GM23338 (cell line): Measurements from ENCODE around the gene EN2. TPM values are rescaled to one million over a fixed set of nuclear protein-coding genes. Genes with fewer than 3 reads are reported as not detected.
A peak's percentile ranks its signal among the peaks of the same experiment; 100 is the strongest.

Experiments used
- ATAC-seq: fragments of 200-7000 bp; cut with Tn5 transposase; 3 replicates; pipeline ENCODE4 v1.9.1; 2020
- DNase-seq: peaks from one replicate; pipeline ENCODE4 v3.0.0-alpha.2; 2015; ENCODE audit warnings: low spot score
- H2AFZ ChIP-seq: fragments of 200-600 bp; sonication (generic); 2 replicates; pipeline ENCODE4 v1.8.0; 2016; ENCODE audit warnings: antibody characterized with exemption, mild to moderate bottlenecking, moderate library complexity
- H3F3A ChIP-seq: fragments of 200-600 bp; sonication (generic); replicated peaks from 2 replicates; pipeline ENCODE4 v1.8.0; 2017; ENCODE audit warnings: antibody characterized with exemption, mixed run types, low read depth
- H3K27ac ChIP-seq: fragments of 200-600 bp; sonication (generic); 2 replicates; pipeline ENCODE4 v1.6.1; 2016; ENCODE audit warnings: low read depth
- H3K27me3 ChIP-seq: fragments of 200-600 bp; sonication (generic); 2 replicates; pipeline ENCODE4 v1.8.0; 2016; ENCODE audit warnings: mild to moderate bottlenecking, mixed run types, moderate library complexity; ENCODE audit not compliant: insufficient read depth
- H3K36me3 ChIP-seq: fragments of 200-600 bp; sonication (generic); 2 replicates; pipeline ENCODE4 v1.8.0; 2016; ENCODE audit warnings: mild to moderate bottlenecking; ENCODE audit not compliant: insufficient read depth
- H3K4me1 ChIP-seq: fragments of 200-600 bp; sonication (generic); 2 replicates; pipeline ENCODE4 v1.8.0; 2016; ENCODE audit warnings: mild to moderate bottlenecking, moderate library complexity; ENCODE audit not compliant: insufficient read depth
- H3K4me2 ChIP-seq: fragments of 200-600 bp; sonication (generic); 2 replicates; pipeline ENCODE4 v1.7.1; 2017; ENCODE audit warnings: mixed run types
- H3K4me3 ChIP-seq: fragments of 200-600 bp; sonication (generic); 2 replicates; pipeline ENCODE4 v1.6.1; 2016; ENCODE audit warnings: mixed run types
- H3K79me2 ChIP-seq: fragments of 200-600 bp; sonication (generic); replicated peaks from 2 replicates; pipeline ENCODE4 v1.8.0; 2017; ENCODE audit warnings: mild to moderate bottlenecking; ENCODE audit not compliant: insufficient read depth
- H3K9me2 ChIP-seq: fragments of 200-600 bp; sonication (generic); 2 replicates; pipeline ENCODE4 v1.8.0; 2017; ENCODE audit not compliant: insufficient read depth
- H4K20me1 ChIP-seq: fragments of 200-600 bp; sonication (generic); replicated peaks from 2 replicates; pipeline ENCODE4 v1.8.0; 2017; ENCODE audit warnings: mild to moderate bottlenecking; ENCODE audit not compliant: insufficient read depth
- H3K27ac Mint-ChIP-seq: 2 replicates; pipeline ENCODE4 v1.8.0; 2020; ENCODE audit warnings: inconsistent platforms, mild to moderate bottlenecking, moderate library complexity, mixed read lengths
- H3K27me3 Mint-ChIP-seq: 3 replicates; pipeline ENCODE4 v1.8.0; 2022; ENCODE audit warnings: low read depth, mild to moderate bottlenecking, moderate library complexity, mixed read lengths, inconsistent platforms; ENCODE audit not compliant: insufficient read depth, poor library complexity
- H3K36me3 Mint-ChIP-seq: 3 replicates; pipeline ENCODE4 v1.8.0; 2021; ENCODE audit warnings: low read depth, mild to moderate bottlenecking, inconsistent platforms, moderate library complexity, mixed read lengths
- H3K4me1 Mint-ChIP-seq: 3 replicates; pipeline ENCODE4 v1.8.0; 2020; ENCODE audit warnings: mild to moderate bottlenecking, inconsistent platforms, mixed read lengths
- H3K4me3 Mint-ChIP-seq: 3 replicates; pipeline ENCODE4 v1.8.0; 2021; ENCODE audit warnings: moderate library complexity, mild to moderate bottlenecking, inconsistent platforms, mixed read lengths
- H3K9me3 Mint-ChIP-seq: 3 replicates; pipeline ENCODE4 v1.8.0; 2020; ENCODE audit warnings: moderate library complexity, mild to moderate bottlenecking, inconsistent platforms, mixed read lengths
- CREB1 ChIP-seq: fragments of 250-450 bp; sonication (Bioruptor Pico); IDR thresholded peaks from 2 replicates; pipeline ENCODE4 v1.5.0; 2020; ENCODE audit warnings: low read depth, mild to moderate bottlenecking, moderate library complexity
- EZH2 ChIP-seq: fragments of 200-600 bp; sonication (generic); IDR thresholded peaks from one replicate; pipeline ENCODE4 v1.8.0; 2017; ENCODE audit warnings: antibody characterized with exemption, mild to moderate bottlenecking, low read depth; ENCODE audit not compliant: unreplicated experiment
- EZH2phosphoT487 ChIP-seq: fragments of 200-600 bp; sonication (generic); IDR thresholded peaks from one replicate; pipeline ENCODE4 v1.8.1; 2018; ENCODE audit warnings: antibody characterized with exemption; ENCODE audit not compliant: unreplicated experiment
- JUNB ChIP-seq: IDR thresholded peaks from one replicate; pipeline ENCODE4 v1.6.1; 2016; ENCODE audit warnings: antibody characterized with exemption; ENCODE audit not compliant: unreplicated experiment
- NANOG ChIP-seq: IDR thresholded peaks from 2 replicates; pipeline ENCODE4 v1.6.1; 2016; ENCODE audit warnings: antibody characterized with exemption, borderline replicate concordance
- ZNF114 ChIP-seq: fragments of 250-450 bp; sonication (Bioruptor Pico); IDR thresholded peaks from 2 replicates; pipeline ENCODE4 v1.5.0; 2020; ENCODE audit warnings: mild to moderate bottlenecking, moderate library complexity
- ZNF331 ChIP-seq: fragments of 250-450 bp; sonication (Bioruptor Pico); IDR thresholded peaks from 2 replicates; pipeline ENCODE4 v1.5.0; 2020; ENCODE audit warnings: low read depth, mild to moderate bottlenecking, moderate library complexity
- polyA plus RNA-seq: library from polyadenylated mRNA; unstranded; fragments of >200 nt; fragmentation: Nextera tagmentation; extraction: Ambion mirVana; gene quantifications from 2 replicates; pipeline ENCODE4 v1.2.1, GENCODE V29; 2016
- total RNA-seq: library from RNA; depleted of rRNA; stranded (reverse); fragments of >200 nt; shearing (Covaris generic); gene quantifications from 2 replicates; pipeline ENCODE4 v1.2.3, GENCODE V29; 2014
- TF ChIP-seq, protein P1 (sequence below), 2 experiments: fragments of 200-600 bp in 1 of 2; sonication (generic) in 1 of 2; conservative IDR thresholded peaks; 2 replicates each; pipeline versions ENCODE4 v1.5.1 to v1.6.1; 2016 to 2017; ENCODE audit warnings: antibody characterized with exemption in 2 of 2, low read depth in 2 of 2, mild to moderate bottlenecking in 2 of 2, moderate library complexity in 1 of 2
- TF ChIP-seq, protein P2 (sequence below): IDR thresholded peaks from one replicate; pipeline ENCODE4 v1.6.1; 2018; ENCODE audit warnings: antibody characterized with exemption; ENCODE audit not compliant: unreplicated experiment

The EN2 gene
- total and polyA plus RNA-seq, 2 experiments from 2014 or later = not detected

DNA sequence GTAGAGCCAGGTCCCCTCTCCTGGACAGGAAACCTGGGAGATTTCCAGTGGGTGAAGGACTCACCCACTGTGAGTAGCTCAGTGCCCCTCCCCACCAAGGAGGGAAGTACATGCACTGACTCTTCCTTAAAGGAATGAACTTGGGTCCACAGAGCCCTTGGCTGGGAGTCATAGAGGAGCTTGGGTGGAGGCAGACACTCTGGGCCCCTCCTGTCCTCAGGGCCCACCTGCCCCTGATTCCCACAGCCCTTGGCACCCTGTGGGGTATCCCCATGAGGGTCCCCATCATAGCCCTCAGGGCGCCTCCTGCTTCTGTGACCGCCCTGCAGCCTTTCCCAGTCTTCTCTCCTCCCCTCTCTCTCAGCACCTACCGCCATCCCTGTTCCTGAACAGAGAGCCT lies 3.7 kb downstream of the EN2 start:
- no peak for DNase-seq

DNA sequence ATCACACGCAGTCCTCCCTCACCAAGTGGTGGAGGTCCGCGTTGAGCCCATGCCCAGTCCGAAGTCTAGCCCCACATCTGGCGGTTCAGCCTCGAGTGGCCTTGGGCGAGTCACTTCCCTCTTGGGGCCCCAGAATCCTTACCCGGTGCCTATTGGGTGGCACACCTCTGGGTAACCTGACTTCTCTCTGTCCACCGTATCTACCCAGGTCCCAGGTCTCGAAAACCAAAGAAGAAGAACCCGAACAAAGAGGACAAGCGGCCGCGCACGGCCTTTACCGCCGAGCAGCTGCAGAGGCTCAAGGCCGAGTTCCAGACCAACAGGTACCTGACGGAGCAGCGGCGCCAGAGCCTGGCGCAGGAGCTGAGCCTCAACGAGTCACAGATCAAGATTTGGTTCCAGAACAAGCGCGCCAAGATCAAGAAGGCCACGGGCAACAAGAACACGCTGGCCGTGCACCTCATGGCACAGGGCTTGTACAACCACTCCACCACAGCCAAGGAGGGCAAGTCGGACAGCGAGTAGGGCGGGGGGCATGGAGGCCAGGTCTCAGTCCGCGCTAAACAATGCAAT lies 4.3 kb downstream of the EN2 start:
- Mint-ChIP-seq H3K27ac (no peak overlapping the region), H3K36me3 (no peaks in the 10 kb centered on the region), H3K27me3 (peaks cover 95% of the 10 kb centered on the region), H3K9me3 (peaks cover 4% of the 10 kb centered on the region; the same call in 1 of the 3 replicates), H3K4me1 (peaks cover 22% of the 10 kb centered on the region), H3K4me3 (no peak overlapping the region)
- peaks cover 31% of the 10 kb centered on the region for H3K4me1 ChIP-seq
- ATAC-seq (no peak), DNase-seq (no peak)
- TF ChIP-seq, protein P1, sequence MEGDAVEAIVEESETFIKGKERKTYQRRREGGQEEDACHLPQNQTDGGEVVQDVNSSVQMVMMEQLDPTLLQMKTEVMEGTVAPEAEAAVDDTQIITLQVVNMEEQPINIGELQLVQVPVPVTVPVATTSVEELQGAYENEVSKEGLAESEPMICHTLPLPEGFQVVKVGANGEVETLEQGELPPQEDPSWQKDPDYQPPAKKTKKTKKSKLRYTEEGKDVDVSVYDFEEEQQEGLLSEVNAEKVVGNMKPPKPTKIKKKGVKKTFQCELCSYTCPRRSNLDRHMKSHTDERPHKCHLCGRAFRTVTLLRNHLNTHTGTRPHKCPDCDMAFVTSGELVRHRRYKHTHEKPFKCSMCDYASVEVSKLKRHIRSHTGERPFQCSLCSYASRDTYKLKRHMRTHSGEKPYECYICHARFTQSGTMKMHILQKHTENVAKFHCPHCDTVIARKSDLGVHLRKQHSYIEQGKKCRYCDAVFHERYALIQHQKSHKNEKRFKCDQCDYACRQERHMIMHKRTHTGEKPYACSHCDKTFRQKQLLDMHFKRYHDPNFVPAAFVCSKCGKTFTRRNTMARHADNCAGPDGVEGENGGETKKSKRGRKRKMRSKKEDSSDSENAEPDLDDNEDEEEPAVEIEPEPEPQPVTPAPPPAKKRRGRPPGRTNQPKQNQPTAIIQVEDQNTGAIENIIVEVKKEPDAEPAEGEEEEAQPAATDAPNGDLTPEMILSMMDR (conservative IDR thresholded peaks at IDR 0.05; ENCODE audit: low read depth in 2 of 2) = no peak
- TF ChIP-seq EZH2 = peak; percentile 68
- TF ChIP-seq EZH2phosphoT487 = peak; percentile 70
- no peak for TF ChIP-seq NANOG
- TF ChIP-seq ZNF331 (CRISPR knock-in tag) = no peak
- no peak for TF ChIP-seq CREB1
- H3K36me3 ChIP-seq = no peaks in the 10 kb centered on the region
- H3F3A ChIP-seq = peaks cover 20% of the 10 kb centered on the region; the same call in 1 of the 2 replicates
- H3K9me2 ChIP-seq = no peaks in the 10 kb centered on the region
- H2AFZ ChIP-seq = no peak overlapping the region
- peaks cover 97% of the 10 kb centered on the region for H3K27me3 ChIP-seq
- no peak overlapping the region for H3K27ac ChIP-seq
- H3K79me2 ChIP-seq = no peaks in the 10 kb centered on the region
- H3K4me2 ChIP-seq = no peak overlapping the region
- H3K4me3 ChIP-seq = no peak overlapping the region
- H4K20me1 ChIP-seq = peaks cover 50% of the 10 kb centered on the region

More for the DNA sequence above, 3.7 kb downstream of the EN2 start:
- H3K27me3 Mint-ChIP-seq = peaks cover 95% of the 10 kb centered on the region
- no peaks in the 10 kb centered on the region for H3K36me3 Mint-ChIP-seq
- peaks cover 50% of the 10 kb centered on the region for H4K20me1 ChIP-seq
- H3K36me3 ChIP-seq = no peaks in the 10 kb centered on the region
- peaks cover 22% of the 10 kb centered on the region for H3K4me1 Mint-ChIP-seq
- peaks cover 4% of the 10 kb centered on the region; the same call in 1 of the 3 replicates for H3K9me3 Mint-ChIP-seq
- no peak overlapping the region for H2AFZ ChIP-seq
- H3K4me1 ChIP-seq = peaks cover 33% of the 10 kb centered on the region
- no peaks in the 10 kb centered on the region for H3K9me2 ChIP-seq
- H3K27me3 ChIP-seq = peaks cover 97% of the 10 kb centered on the region
- H3K27ac ChIP-seq = no peak overlapping the region
- H3K4me3 Mint-ChIP-seq = no peak overlapping the region
- peaks cover 25% of the 10 kb centered on the region for H3F3A ChIP-seq
- no peaks in the 10 kb centered on the region for H3K79me2 ChIP-seq
- no peak for TF ChIP-seq JUNB
- TF ChIP-seq EZH2 = peak; percentile 21
- no peak overlapping the region for H3K27ac Mint-ChIP-seq
- no peak overlapping the region for H3K4me3 ChIP-seq
- ATAC-seq = no peak
- no peak overlapping the region for H3K4me2 ChIP-seq

DNA sequence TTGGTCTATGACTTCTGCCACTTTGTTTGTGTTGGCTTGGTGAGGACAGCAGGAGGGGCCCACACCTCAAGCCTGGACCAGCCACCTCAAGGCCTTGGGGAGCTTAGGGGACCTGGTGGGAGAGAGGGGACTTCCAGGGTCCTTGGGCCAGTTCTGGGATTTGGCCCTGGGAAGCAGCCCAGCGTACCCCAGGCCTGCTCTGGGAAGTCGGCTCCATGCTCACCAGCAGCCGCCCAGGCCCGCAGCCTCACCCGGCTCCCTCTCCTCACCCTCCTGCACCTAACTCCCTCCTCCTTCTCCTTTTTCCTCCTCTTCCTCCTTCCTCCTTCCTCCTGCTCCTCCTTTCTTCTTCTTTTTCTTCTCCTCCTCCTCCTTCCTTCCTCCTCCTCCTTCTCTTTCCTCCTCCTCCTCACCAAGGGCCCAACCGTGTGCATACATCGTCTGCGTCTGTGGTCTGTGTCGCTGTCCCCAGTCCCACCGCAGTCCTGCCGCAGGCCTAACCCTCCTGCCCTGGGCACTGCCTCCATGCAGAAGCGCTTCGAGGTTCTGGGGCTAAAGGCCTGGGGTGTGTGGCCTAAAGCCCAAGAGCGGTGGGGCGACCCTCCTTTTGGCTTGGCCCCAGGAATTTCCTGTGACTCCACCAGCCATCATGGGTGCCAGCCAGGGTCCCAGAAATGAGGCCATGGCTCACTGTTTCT lies 5.3 kb downstream of the EN2 start:
- Histone ChIP-seq H3K27ac (no peak overlapping the region), H3K4me3 (no peak overlapping the region), H3K79me2 (no peaks in the 10 kb centered on the region), H3K9me2 (no peaks in the 10 kb centered on the region), H3F3A (peaks cover 23% of the 10 kb centered on the region; the same call in 1 of the 2 replicates), H3K27me3 (peaks cover 100% of the 10 kb centered on the region), H3K36me3 (no peaks in the 10 kb centered on the region), H3K4me1 (peaks cover 35% of the 10 kb centered on the region), H4K20me1 (peaks cover 50% of the 10 kb centered on the region), H3K4me2 (no peak overlapping the region), H2AFZ (no peak overlapping the region)
- H3K9me3 Mint-ChIP-seq = peaks cover 4% of the 10 kb centered on the region; the same call in 1 of the 3 replicates
- peaks cover 26% of the 10 kb centered on the region for H3K4me1 Mint-ChIP-seq
- DNase-seq (peak; percentile 58), ATAC-seq (peak; percentile 5; the same call in 2 of the 3 replicates)
- H3K36me3 Mint-ChIP-seq = no peaks in the 10 kb centered on the region
- H3K4me3 Mint-ChIP-seq = no peak overlapping the region
- H3K27me3 Mint-ChIP-seq = peaks cover 99% of the 10 kb centered on the region
- H3K27ac Mint-ChIP-seq = no peak overlapping the region
- no peak for TF ChIP-seq JUNB
- TF ChIP-seq, protein P2, sequence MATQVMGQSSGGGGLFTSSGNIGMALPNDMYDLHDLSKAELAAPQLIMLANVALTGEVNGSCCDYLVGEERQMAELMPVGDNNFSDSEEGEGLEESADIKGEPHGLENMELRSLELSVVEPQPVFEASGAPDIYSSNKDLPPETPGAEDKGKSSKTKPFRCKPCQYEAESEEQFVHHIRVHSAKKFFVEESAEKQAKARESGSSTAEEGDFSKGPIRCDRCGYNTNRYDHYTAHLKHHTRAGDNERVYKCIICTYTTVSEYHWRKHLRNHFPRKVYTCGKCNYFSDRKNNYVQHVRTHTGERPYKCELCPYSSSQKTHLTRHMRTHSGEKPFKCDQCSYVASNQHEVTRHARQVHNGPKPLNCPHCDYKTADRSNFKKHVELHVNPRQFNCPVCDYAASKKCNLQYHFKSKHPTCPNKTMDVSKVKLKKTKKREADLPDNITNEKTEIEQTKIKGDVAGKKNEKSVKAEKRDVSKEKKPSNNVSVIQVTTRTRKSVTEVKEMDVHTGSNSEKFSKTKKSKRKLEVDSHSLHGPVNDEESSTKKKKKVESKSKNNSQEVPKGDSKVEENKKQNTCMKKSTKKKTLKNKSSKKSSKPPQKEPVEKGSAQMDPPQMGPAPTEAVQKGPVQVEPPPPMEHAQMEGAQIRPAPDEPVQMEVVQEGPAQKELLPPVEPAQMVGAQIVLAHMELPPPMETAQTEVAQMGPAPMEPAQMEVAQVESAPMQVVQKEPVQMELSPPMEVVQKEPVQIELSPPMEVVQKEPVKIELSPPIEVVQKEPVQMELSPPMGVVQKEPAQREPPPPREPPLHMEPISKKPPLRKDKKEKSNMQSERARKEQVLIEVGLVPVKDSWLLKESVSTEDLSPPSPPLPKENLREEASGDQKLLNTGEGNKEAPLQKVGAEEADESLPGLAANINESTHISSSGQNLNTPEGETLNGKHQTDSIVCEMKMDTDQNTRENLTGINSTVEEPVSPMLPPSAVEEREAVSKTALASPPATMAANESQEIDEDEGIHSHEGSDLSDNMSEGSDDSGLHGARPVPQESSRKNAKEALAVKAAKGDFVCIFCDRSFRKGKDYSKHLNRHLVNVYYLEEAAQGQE = no peak
- TF ChIP-seq EZH2 = peak; percentile 57
- TF ChIP-seq, protein P1 (conservative IDR thresholded peaks at IDR 0.05; ENCODE audit: low read depth in 2 of 2) = no peak
- TF ChIP-seq ZNF114 (CRISPR knock-in tag) = no peak
- TF ChIP-seq CREB1 = no peak
- TF ChIP-seq EZH2phosphoT487 = peak; percentile 54
